Liver (tissue), 2 donors: ENCODE results near the gene MRPL27.

ENCODE experiments used
- GABPA ChIP-seq, 2 donors: IDR thresholded peaks in 1 of 2; conservative IDR thresholded peaks in 1 of 2; 2 replicates each; pipeline ENCODE4 v1.6.1; 2016; ENCODE audit warnings: antibody characterized with exemption in 2 of 2, mild to moderate bottlenecking in 1 of 2, moderate library complexity in 1 of 2
- YY1 ChIP-seq: IDR thresholded peaks from 2 replicates; pipeline ENCODE4 v1.6.1; 2016; ENCODE audit warnings: antibody characterized with exemption, mild to moderate bottlenecking
- TF ChIP-seq, protein P1 (sequence below): IDR thresholded peaks from 2 replicates; pipeline ENCODE4 v1.6.1; 2016; ENCODE audit warnings: antibody characterized with exemption, mild to moderate bottlenecking
- TF ChIP-seq, protein P2 (sequence below): IDR thresholded peaks from 2 replicates; pipeline ENCODE4 v1.6.1; 2016; ENCODE audit warnings: antibody characterized with exemption
- donor health status: healthy.

DNA sequence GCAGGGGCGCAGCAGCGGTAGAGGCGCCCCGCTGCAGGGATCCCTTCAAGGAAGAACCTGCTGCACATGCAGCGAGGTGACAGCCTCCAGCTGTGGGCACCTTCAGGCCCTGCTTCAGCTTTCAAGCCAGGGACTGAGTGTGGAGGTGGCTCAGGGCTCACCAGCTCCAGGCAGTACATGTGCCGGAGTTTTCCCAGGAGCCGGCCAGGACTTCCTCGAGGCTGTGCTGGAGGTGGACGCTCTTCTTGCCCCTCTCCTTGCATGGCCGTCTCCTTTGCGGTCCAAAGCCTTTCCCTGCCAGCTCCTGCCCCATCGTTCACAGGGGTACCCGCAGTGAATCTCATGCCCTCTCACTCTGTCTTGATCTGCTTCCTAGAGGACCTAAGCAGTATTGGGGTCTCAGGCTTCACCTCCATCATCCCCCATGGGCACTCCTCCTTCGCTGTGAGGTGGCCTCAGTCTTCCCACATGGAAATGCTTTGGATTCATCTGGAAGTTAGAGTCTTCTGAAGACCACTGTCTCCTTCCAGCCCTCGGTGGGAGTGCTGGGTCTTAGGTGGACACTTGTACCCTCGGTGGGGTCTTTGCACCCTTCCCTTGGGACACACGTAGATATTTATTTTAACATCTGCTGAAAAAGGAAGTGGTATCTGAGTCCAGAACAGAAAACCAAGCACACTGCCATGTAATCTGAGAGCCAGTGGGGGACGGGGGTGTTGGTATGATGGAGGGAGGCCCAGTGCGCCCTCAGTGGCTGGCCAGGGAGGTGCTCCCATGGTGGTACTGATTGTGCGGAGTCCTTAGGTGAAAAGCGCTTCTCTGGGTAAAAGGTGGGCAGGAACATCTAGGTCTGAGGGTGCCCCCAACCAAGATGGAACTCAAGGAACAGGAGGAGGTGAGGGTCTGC is 20.0 kb downstream of the MRPL27 start:
- TF ChIP-seq, protein P1, sequence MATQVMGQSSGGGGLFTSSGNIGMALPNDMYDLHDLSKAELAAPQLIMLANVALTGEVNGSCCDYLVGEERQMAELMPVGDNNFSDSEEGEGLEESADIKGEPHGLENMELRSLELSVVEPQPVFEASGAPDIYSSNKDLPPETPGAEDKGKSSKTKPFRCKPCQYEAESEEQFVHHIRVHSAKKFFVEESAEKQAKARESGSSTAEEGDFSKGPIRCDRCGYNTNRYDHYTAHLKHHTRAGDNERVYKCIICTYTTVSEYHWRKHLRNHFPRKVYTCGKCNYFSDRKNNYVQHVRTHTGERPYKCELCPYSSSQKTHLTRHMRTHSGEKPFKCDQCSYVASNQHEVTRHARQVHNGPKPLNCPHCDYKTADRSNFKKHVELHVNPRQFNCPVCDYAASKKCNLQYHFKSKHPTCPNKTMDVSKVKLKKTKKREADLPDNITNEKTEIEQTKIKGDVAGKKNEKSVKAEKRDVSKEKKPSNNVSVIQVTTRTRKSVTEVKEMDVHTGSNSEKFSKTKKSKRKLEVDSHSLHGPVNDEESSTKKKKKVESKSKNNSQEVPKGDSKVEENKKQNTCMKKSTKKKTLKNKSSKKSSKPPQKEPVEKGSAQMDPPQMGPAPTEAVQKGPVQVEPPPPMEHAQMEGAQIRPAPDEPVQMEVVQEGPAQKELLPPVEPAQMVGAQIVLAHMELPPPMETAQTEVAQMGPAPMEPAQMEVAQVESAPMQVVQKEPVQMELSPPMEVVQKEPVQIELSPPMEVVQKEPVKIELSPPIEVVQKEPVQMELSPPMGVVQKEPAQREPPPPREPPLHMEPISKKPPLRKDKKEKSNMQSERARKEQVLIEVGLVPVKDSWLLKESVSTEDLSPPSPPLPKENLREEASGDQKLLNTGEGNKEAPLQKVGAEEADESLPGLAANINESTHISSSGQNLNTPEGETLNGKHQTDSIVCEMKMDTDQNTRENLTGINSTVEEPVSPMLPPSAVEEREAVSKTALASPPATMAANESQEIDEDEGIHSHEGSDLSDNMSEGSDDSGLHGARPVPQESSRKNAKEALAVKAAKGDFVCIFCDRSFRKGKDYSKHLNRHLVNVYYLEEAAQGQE = no peak
- TF ChIP-seq GABPA (IDR thresholded peaks at IDR 0.05 in 1 of 2, conservative IDR thresholded peaks at IDR 0.05 in 1 of 2) (no peak), YY1 (no peak)
- TF ChIP-seq, protein P2, sequence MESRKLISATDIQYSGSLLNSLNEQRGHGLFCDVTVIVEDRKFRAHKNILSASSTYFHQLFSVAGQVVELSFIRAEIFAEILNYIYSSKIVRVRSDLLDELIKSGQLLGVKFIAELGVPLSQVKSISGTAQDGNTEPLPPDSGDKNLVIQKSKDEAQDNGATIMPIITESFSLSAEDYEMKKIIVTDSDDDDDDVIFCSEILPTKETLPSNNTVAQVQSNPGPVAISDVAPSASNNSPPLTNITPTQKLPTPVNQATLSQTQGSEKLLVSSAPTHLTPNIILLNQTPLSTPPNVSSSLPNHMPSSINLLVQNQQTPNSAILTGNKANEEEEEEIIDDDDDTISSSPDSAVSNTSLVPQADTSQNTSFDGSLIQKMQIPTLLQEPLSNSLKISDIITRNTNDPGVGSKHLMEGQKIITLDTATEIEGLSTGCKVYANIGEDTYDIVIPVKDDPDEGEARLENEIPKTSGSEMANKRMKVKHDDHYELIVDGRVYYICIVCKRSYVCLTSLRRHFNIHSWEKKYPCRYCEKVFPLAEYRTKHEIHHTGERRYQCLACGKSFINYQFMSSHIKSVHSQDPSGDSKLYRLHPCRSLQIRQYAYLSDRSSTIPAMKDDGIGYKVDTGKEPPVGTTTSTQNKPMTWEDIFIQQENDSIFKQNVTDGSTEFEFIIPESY = no peak
